GM18526 (cell line): Measurements from ENCODE around the gene SND1.

ENCODE experiments used
- POLR2A ChIP-seq: IDR thresholded peaks from 3 replicates; pipeline ENCODE4 v1.6.1; 2011; ENCODE audit not compliant: insufficient read length; ENCODE audit errors: extremely low read depth

Gene SND1

GRCh38 chr7:127726476-127726875, 74.5 kb downstream of the SND1 start:
- no peak for TF ChIP-seq POLR2A

GRCh38 chr7:127730658-127731276, 78.8 kb downstream of the SND1 start:
- no peak for TF ChIP-seq POLR2A

GRCh38 chr7:127731431-127732080, 79.6 kb downstream of the SND1 start:
- TF ChIP-seq POLR2A: no peak

GRCh38 chr7:127732306-127732705, 80.3 kb downstream of the SND1 start:
- no peak for TF ChIP-seq POLR2A

GRCh38 chr7:127733986-127734385, 82.0 kb downstream of the SND1 start:
- no peak for TF ChIP-seq POLR2A

GRCh38 chr7:127736511-127736910, 84.5 kb downstream of the SND1 start:
- no peak for TF ChIP-seq POLR2A

- no peak for TF ChIP-seq POLR2A
Observed at GRCh38 chr7:127738859-127739258, 86.9 kb downstream of the SND1 start.

GRCh38 chr7:127741764-127742375, 89.9 kb downstream of the SND1 start:
- no peak for TF ChIP-seq POLR2A

- TF ChIP-seq POLR2A: no peak
Observed at GRCh38 chr7:127745445-127745844, 93.5 kb downstream of the SND1 start.

GRCh38 chr7:127751062-127751461, 99.1 kb downstream of the SND1 start:
- no peak for TF ChIP-seq POLR2A

- no peak for TF ChIP-seq POLR2A
Observed at GRCh38 chr7:127751490-127752448, 99.8 kb downstream of the SND1 start.

- TF ChIP-seq POLR2A: no peak
Observed at GRCh38 chr7:127752829-127753228, 100.8 kb downstream of the SND1 start.

GRCh38 chr7:127754457-127754856, 102.5 kb downstream of the SND1 start:
- no peak for TF ChIP-seq POLR2A

GRCh38 chr7:127755521-127755920, 103.5 kb downstream of the SND1 start:
- no peak for TF ChIP-seq POLR2A

GRCh38 chr7:127755965-127756364, 104.0 kb downstream of the SND1 start:
- no peak for TF ChIP-seq POLR2A
